Astrocyte (in vitro differentiated cells and primary cell): ENCODE measurements around the gene SLC39A10. TPM values are rescaled to one million over a fixed set of nuclear protein-coding genes. Genes with fewer than 3 reads are reported as not detected.

Experiments used
- DNase-seq: peaks from one replicate; pipeline ENCODE4 v3.0.0-alpha.2; 2010; ENCODE audit warnings: low read depth
- FAIRE-seq: peaks from 2 replicates; lab custom pipeline; 2011; peaks lifted over from hg19 to GRCh38; lab: Jason Lieb, UNC
- H2AFZ ChIP-seq: 2 replicates; pipeline ENCODE4 v1.6.0; 2012; ENCODE audit warnings: low read depth, low read length, inconsistent platforms
- H3K27ac ChIP-seq: 2 replicates; pipeline ENCODE4 v1.5.1; 2011; ENCODE audit warnings: low read depth, low read length, inconsistent platforms
- H3K27me3 ChIP-seq: 2 replicates; pipeline ENCODE4 v1.6.0; 2011; ENCODE audit warnings: low read length, inconsistent platforms; ENCODE audit not compliant: insufficient read depth
- H3K36me3 ChIP-seq: 2 replicates; pipeline ENCODE4 v1.5.1; 2011; ENCODE audit warnings: low read length, inconsistent platforms; ENCODE audit not compliant: insufficient read depth
- H3K4me1 ChIP-seq: 2 replicates; pipeline ENCODE4 v1.5.1; 2011; ENCODE audit warnings: low read length, inconsistent platforms; ENCODE audit not compliant: insufficient read depth
- H3K4me2 ChIP-seq: 2 replicates; pipeline ENCODE4 v1.6.0; 2012; ENCODE audit warnings: low read length, inconsistent platforms
- H3K4me3 ChIP-seq: 2 replicates; pipeline ENCODE4 v1.5.1; 2011; ENCODE audit warnings: low read depth, mild to moderate bottlenecking, low read length, inconsistent platforms; ENCODE audit not compliant: insufficient read depth
- H3K79me2 ChIP-seq: 2 replicates; pipeline ENCODE4 v1.6.0; 2012; ENCODE audit warnings: mild to moderate bottlenecking, low read length, inconsistent platforms; ENCODE audit not compliant: insufficient read depth
- H3K9ac ChIP-seq: 2 replicates; pipeline ENCODE4 v1.6.0; 2012; ENCODE audit warnings: mild to moderate bottlenecking, low read length, inconsistent platforms
- H3K9me3 ChIP-seq: 2 replicates; pipeline ENCODE4 v1.5.1; 2012; ENCODE audit warnings: low read depth, mild to moderate bottlenecking, low read length, inconsistent platforms; ENCODE audit not compliant: insufficient read depth
- H4K20me1 ChIP-seq: 2 replicates; pipeline ENCODE4 v1.6.0; 2012; ENCODE audit warnings: low read length, inconsistent platforms; ENCODE audit not compliant: insufficient read depth
- H3K27ac Mint-ChIP-seq: one replicate; pipeline ENCODE4 v1.8.0; 2021; ENCODE audit warnings: mild to moderate bottlenecking, mixed read lengths; ENCODE audit not compliant: unreplicated experiment
- H3K27me3 Mint-ChIP-seq: one replicate; pipeline ENCODE4 v1.8.0; 2021; ENCODE audit warnings: low read depth, mixed read lengths; ENCODE audit not compliant: unreplicated experiment
- H3K36me3 Mint-ChIP-seq: one replicate; pipeline ENCODE4 v1.8.0; 2021; ENCODE audit warnings: low read depth, mixed read lengths; ENCODE audit not compliant: unreplicated experiment
- H3K4me1 Mint-ChIP-seq: one replicate; pipeline ENCODE4 v1.8.0; 2021; ENCODE audit warnings: low read depth, mixed read lengths; ENCODE audit not compliant: unreplicated experiment
- H3K4me3 Mint-ChIP-seq: one replicate; pipeline ENCODE4 v1.8.0; 2021; ENCODE audit warnings: mild to moderate bottlenecking, moderate library complexity, mixed read lengths; ENCODE audit not compliant: unreplicated experiment
- H3K9me3 Mint-ChIP-seq: one replicate; pipeline ENCODE4 v1.8.0; 2021; ENCODE audit warnings: mild to moderate bottlenecking, mixed read lengths; ENCODE audit not compliant: unreplicated experiment
- CTCF ChIP-seq: IDR thresholded peaks from 2 replicates; pipeline ENCODE4 v1.5.1; 2011; ENCODE audit warnings: low read depth, mild to moderate bottlenecking, inconsistent platforms, low read length, moderate library complexity; ENCODE audit not compliant: insufficient read depth
- EZH2 ChIP-seq: IDR thresholded peaks from 2 replicates; pipeline ENCODE4 v1.6.1; 2012; ENCODE audit warnings: mild to moderate bottlenecking, low read length, inconsistent platforms; ENCODE audit not compliant: insufficient read depth
- total RNA-seq: library from RNA; stranded (reverse); gene quantifications from 2 replicates; pipeline ENCODE4 v1.2.1, GENCODE V29; 2021

SLC39A10 gene
- total RNA-seq, 1 donor from 2014 or later: 96.2 TPM

DNA sequence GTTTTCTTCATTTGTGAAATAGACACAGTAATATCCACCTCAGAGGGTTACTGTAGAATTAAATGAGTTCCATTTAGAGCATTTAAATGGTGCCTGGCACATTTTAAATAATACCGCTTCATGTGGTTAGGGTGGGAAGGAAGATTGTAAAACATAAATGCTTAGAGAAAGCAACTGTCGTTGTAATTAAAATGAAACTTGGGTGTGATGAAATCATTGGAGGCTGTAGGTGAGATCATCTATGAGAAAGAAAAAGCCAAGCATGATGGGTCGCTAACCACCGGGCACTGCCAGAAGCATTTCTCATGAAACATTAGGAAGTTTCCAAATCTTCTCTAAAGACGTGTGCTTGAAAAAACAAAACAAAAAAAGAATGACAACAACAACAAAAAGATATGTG lies 8.2 kb upstream of the SLC39A10 start:
- H3K27me3 ChIP-seq: no peaks in the 10 kb centered on the region
- Mint-ChIP-seq H3K27ac (no peak overlapping the region), H3K4me3 (no peak overlapping the region), H3K4me1 (no peaks in the 10 kb centered on the region), H3K9me3 (peaks cover 3% of the 10 kb centered on the region), H3K27me3 (no peaks in the 10 kb centered on the region), H3K36me3 (no peaks in the 10 kb centered on the region)
- no peak overlapping the region for H2AFZ ChIP-seq
- H3K4me1 ChIP-seq: no peaks in the 10 kb centered on the region
- H3K9ac ChIP-seq: no peak overlapping the region
- H3K9me3 ChIP-seq: no peaks in the 10 kb centered on the region
- DNase-seq (no peak), FAIRE-seq (no peak)
- TF ChIP-seq CTCF (no peak), EZH2 (no peak)
- no peak overlapping the region for H3K4me3 ChIP-seq
- H3K79me2 ChIP-seq: no peaks in the 10 kb centered on the region
- no peaks in the 10 kb centered on the region for H4K20me1 ChIP-seq
- no peak overlapping the region for H3K4me2 ChIP-seq
- H3K36me3 ChIP-seq: no peaks in the 10 kb centered on the region
- H3K27ac ChIP-seq: no peak overlapping the region

DNA sequence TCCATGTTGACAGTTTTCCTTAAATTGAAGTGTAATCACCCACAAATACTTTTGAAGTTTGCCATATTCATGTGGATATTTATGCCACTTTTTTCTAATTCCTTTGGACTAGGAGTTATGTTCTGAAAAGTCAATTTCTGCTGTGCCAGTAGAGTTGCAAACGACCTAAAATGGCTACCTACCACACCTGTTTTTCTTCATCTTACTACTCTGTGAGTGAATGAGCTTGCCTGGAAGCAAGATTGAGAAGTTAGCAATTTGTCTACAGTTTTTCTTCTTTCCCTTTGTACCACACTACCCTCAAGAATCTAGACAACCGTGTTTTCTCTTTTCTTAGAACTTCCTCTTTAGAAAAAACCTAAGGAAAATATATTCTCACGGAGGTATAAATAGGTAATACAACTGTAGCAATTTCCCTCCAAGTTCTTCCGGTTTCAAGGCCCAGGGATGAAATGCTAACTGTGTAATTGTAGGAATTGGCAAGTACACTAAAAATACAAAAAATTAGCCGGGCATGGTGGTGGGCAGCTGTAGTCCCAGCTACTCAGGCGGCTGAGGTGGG lies 7.3 kb upstream of the SLC39A10 start:
- Mint-ChIP-seq H3K27me3 (no peaks in the 10 kb centered on the region), H3K4me1 (no peaks in the 10 kb centered on the region), H3K36me3 (no peaks in the 10 kb centered on the region), H3K9me3 (peaks cover 3% of the 10 kb centered on the region), H3K27ac (no peak overlapping the region), H3K4me3 (no peak overlapping the region)
- H3K4me1 ChIP-seq: no peaks in the 10 kb centered on the region
- H3K9ac ChIP-seq: no peak overlapping the region
- no peaks in the 10 kb centered on the region for H3K9me3 ChIP-seq
- no peaks in the 10 kb centered on the region for H4K20me1 ChIP-seq
- H3K4me3 ChIP-seq: no peak overlapping the region
- no peak overlapping the region for H3K4me2 ChIP-seq
- DNase-seq: no peak
- H3K27me3 ChIP-seq: no peaks in the 10 kb centered on the region
- no peaks in the 10 kb centered on the region for H3K36me3 ChIP-seq
- H2AFZ ChIP-seq: no peak overlapping the region
- no peak for TF ChIP-seq CTCF
- no peak for TF ChIP-seq EZH2
- FAIRE-seq: no peak
- H3K27ac ChIP-seq: no peak overlapping the region
- H3K79me2 ChIP-seq: no peaks in the 10 kb centered on the region

- H3K9ac ChIP-seq: no peak overlapping the region
- TF ChIP-seq EZH2: no peak
- no peak for TF ChIP-seq CTCF
- DNase-seq (no peak), FAIRE-seq (no peak)
- Mint-ChIP-seq H3K27me3 (no peaks in the 10 kb centered on the region), H3K36me3 (no peaks in the 10 kb centered on the region), H3K9me3 (peaks cover 3% of the 10 kb centered on the region), H3K4me3 (no peak overlapping the region), H3K27ac (no peak overlapping the region), H3K4me1 (no peaks in the 10 kb centered on the region)
- no peaks in the 10 kb centered on the region for H3K27me3 ChIP-seq
- peaks cover under 1% of the 10 kb centered on the region for H3K4me1 ChIP-seq
- H2AFZ ChIP-seq: no peak overlapping the region
- H3K4me3 ChIP-seq: no peak overlapping the region
- no peak overlapping the region for H3K27ac ChIP-seq
- H3K9me3 ChIP-seq: no peaks in the 10 kb centered on the region
- H4K20me1 ChIP-seq: no peaks in the 10 kb centered on the region
- no peaks in the 10 kb centered on the region for H3K36me3 ChIP-seq
- no peak overlapping the region for H3K4me2 ChIP-seq
- no peaks in the 10 kb centered on the region for H3K79me2 ChIP-seq
Measured at GRCh38 chr2:195651046-195651445, 6.0 kb upstream of the SLC39A10 start.
